IPS DF 4.7 (cell line): Measurements from ENCODE around the gene GLB1L3.

ENCODE experiments used
- DNase-seq: peaks from one replicate; pipeline ENCODE4 v3.0.0-alpha.2; 2013; ENCODE audit warnings: low spot score; ENCODE audit errors: extremely low read depth

GLB1L3 gene

GRCh38 chr11:134275534-134276395, at the start of gene GLB1L3:
Gene GLB1L3 (plus strand): TSS chr11:134276379. CDS start chr11:134276741, 362 bp downstream.
- DNase-seq, result no peak

- DNase-seq, result no peak
These were observed 49.3 kb upstream of the GLB1L3 start for GRCh38 chr11:134226806-134227325.

GRCh38 chr11:134228625-134229024, 47.6 kb upstream of the GLB1L3 start:
- DNase-seq, result no peak

GRCh38 chr11:134229126-134229790, 46.9 kb upstream of the GLB1L3 start:
- DNase-seq, result no peak

- DNase-seq, result no peak
These were observed 45.8 kb upstream of the GLB1L3 start for GRCh38 chr11:134230339-134230738.

- no peak for DNase-seq
These were observed 44.1 kb upstream of the GLB1L3 start for GRCh38 chr11:134231958-134232659.

GRCh38 chr11:134233729-134234179, 42.4 kb upstream of the GLB1L3 start:
- DNase-seq, result no peak

- no peak for DNase-seq
These were observed 40.8 kb upstream of the GLB1L3 start for GRCh38 chr11:134235399-134235798.

GRCh38 chr11:134236834-134237556, 39.2 kb upstream of the GLB1L3 start:
- no peak for DNase-seq

- DNase-seq, result no peak
These were observed 38.6 kb upstream of the GLB1L3 start for GRCh38 chr11:134237557-134237922.

- no peak for DNase-seq
These were observed 37.2 kb upstream of the GLB1L3 start for GRCh38 chr11:134238956-134239355.

GRCh38 chr11:134240592-134240991, 35.6 kb upstream of the GLB1L3 start:
- no peak for DNase-seq

- DNase-seq, result no peak
These were observed 33.8 kb upstream of the GLB1L3 start for GRCh38 chr11:134242376-134242775.

GRCh38 chr11:134243913-134244312, 32.3 kb upstream of the GLB1L3 start:
- no peak for DNase-seq

GRCh38 chr11:134244593-134244992, 31.6 kb upstream of the GLB1L3 start:
- DNase-seq, result no peak

- DNase-seq, result no peak
These were observed 30.7 kb upstream of the GLB1L3 start for GRCh38 chr11:134245434-134245833.

- DNase-seq, result no peak
These were observed 30.1 kb upstream of the GLB1L3 start for GRCh38 chr11:134246100-134246499.

- no peak for DNase-seq
These were observed 29.5 kb upstream of the GLB1L3 start for GRCh38 chr11:134246678-134247077.

GRCh38 chr11:134248910-134249480, 27.2 kb upstream of the GLB1L3 start:
- DNase-seq, result no peak

GRCh38 chr11:134250246-134250645, 25.9 kb upstream of the GLB1L3 start:
- no peak for DNase-seq

GRCh38 chr11:134250675-134251074, 25.5 kb upstream of the GLB1L3 start:
- no peak for DNase-seq
